HepG2 (cell line): ENCODE measurements around the gene REEP2. TPM values are rescaled to one million over a fixed set of nuclear protein-coding genes. Genes with fewer than 3 reads are reported as not detected.
A peak's percentile ranks its signal among the peaks of the same experiment; 100 is the strongest.

Experiments
- FOSL1 ChIP-seq: sonication (generic); formaldehyde crosslinking; IDR thresholded peaks from 2 replicates; pipeline ENCODE4 v1.9.0; 2021; ENCODE audit warnings: missing genetic modification reagents, borderline replicate concordance
- NAIF1 ChIP-seq: sonication (generic); formaldehyde crosslinking; IDR thresholded peaks from 2 replicates; pipeline ENCODE4 v1.5.0; 2020; ENCODE audit warnings: mild to moderate bottlenecking, missing genetic modification reagents, borderline replicate concordance
- polyA plus RNA-seq, 8 experiments: library from polyadenylated mRNA; depleted of rRNA in 3 of 8; stranded (reverse) in 7 of 8; unstranded in 1 of 8; fragments of >200 nt; fragmentation: Illumina TruSeq in 4 of 8; extraction: Trizol in 4 of 8; gene quantifications; 2 replicates each; pipeline versions ENCODE4 v1.2.1 to v1.2.3, GENCODE V29; 2011 to 2016; ENCODE audit warnings: low read depth in 4 of 8, missing spikeins in 1 of 8, mixed read lengths in 1 of 8; ENCODE audit not compliant: insufficient read depth in 1 of 8
- total RNA-seq, 5 experiments: library from RNA; depleted of rRNA; stranded (reverse); fragments of >200 nt; fragmentation: Illumina TruSeq; extraction: Trizol; gene quantifications; 2 replicates each; pipeline ENCODE4 v1.2.3, GENCODE V29; 2016; ENCODE audit warnings: low read depth in 1 of 5
- TF ChIP-seq, protein P1 (sequence below): IDR thresholded peaks from 2 replicates; pipeline ENCODE4 v1.6.1; 2016; ENCODE audit warnings: missing biosample characterization, missing genetic modification reagents, low read depth
- TF ChIP-seq, protein P2 (sequence below): sonication (generic); formaldehyde crosslinking; IDR thresholded peaks from 2 replicates; pipeline ENCODE4 v1.5.0; 2020; ENCODE audit warnings: mild to moderate bottlenecking, missing genetic modification reagents, borderline replicate concordance
- TF ChIP-seq, protein P3 (sequence below): sonication (generic); formaldehyde crosslinking; IDR thresholded peaks from 2 replicates; pipeline ENCODE4 v1.4.0; 2020; ENCODE audit warnings: missing genetic modification reagents

Gene REEP2
- total and polyA plus RNA-seq, 2 of the 13 experiments (the other 11 are each of a cell fraction or from before 2014, with no cell fraction given): 5.3 to 7.8 TPM

DNA sequence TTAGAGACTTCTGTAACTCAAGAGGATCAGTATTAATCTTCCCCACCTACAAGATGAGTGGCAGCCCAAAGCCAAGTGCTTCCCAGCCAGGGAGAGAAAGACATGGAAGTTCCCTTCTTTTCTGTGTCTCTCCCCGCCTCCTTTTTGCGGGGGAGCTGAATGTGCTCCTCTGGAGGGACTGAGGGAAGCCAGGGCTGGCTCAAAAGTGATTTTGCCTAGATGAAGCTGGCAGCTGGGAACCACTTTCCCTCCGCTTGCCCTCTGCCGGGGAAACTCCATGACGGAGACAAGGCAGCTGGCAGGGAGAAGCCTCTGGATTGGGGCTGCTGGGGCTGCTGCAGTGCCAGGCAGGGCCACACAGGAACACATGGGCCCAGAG, 50.8 kb downstream of the REEP2 start (continued):
- TF ChIP-seq, protein P1, sequence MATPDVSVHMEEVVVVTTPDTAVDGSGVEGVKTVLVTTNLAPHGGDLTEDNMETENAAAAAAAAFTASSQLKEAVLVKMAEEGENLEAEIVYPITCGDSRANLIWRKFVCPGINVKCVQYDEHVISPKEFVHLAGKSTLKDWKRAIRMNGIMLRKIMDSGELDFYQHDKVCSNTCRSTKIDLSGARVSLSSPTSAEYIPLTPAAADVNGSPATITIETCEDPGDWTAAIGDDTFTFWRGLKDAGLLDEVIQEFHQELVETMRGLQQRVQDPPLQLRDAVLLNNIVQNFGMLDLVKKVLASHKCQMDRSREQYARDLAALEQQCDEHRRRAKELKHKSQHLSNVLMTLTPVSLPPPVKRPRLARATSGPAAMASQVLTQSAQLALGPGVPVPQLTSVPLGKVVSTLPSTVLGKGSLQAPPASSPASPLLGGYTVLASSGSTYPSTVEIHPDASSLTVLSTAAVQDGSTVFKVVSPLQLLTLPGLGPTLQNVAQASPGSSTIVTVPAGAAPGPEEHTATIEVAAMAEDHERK: no peak
- TF ChIP-seq FOSL1 (no peak), NAIF1 (CRISPR knock-in tag) (no peak)
- TF ChIP-seq, protein P2, sequence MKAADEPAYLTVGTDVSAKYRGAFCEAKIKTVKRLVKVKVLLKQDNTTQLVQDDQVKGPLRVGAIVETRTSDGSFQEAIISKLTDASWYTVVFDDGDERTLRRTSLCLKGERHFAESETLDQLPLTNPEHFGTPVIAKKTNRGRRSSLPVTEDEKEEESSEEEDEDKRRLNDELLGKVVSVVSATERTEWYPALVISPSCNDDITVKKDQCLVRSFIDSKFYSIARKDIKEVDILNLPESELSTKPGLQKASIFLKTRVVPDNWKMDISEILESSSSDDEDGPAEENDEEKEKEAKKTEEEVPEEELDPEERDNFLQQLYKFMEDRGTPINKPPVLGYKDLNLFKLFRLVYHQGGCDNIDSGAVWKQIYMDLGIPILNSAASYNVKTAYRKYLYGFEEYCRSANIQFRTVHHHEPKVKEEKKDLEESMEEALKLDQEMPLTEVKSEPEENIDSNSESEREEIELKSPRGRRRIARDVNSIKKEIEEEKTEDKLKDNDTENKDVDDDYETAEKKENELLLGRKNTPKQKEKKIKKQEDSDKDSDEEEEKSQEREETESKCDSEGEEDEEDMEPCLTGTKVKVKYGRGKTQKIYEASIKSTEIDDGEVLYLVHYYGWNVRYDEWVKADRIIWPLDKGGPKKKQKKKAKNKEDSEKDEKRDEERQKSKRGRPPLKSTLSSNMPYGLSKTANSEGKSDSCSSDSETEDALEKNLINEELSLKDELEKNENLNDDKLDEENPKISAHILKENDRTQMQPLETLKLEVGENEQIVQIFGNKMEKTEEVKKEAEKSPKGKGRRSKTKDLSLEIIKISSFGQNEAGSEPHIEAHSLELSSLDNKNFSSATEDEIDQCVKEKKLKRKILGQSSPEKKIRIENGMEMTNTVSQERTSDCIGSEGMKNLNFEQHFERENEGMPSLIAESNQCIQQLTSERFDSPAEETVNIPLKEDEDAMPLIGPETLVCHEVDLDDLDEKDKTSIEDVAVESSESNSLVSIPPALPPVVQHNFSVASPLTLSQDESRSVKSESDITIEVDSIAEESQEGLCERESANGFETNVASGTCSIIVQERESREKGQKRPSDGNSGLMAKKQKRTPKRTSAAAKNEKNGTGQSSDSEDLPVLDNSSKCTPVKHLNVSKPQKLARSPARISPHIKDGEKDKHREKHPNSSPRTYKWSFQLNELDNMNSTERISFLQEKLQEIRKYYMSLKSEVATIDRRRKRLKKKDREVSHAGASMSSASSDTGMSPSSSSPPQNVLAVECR (CRISPR knock-in tag): peak; percentile 18; the same call in 1 of the 2 replicates
- TF ChIP-seq, protein P3, sequence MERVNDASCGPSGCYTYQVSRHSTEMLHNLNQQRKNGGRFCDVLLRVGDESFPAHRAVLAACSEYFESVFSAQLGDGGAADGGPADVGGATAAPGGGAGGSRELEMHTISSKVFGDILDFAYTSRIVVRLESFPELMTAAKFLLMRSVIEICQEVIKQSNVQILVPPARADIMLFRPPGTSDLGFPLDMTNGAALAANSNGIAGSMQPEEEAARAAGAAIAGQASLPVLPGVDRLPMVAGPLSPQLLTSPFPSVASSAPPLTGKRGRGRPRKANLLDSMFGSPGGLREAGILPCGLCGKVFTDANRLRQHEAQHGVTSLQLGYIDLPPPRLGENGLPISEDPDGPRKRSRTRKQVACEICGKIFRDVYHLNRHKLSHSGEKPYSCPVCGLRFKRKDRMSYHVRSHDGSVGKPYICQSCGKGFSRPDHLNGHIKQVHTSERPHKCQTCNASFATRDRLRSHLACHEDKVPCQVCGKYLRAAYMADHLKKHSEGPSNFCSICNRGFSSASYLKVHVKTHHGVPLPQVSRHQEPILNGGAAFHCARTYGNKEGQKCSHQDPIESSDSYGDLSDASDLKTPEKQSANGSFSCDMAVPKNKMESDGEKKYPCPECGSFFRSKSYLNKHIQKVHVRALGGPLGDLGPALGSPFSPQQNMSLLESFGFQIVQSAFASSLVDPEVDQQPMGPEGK (CRISPR knock-in tag): peak; percentile 2; the same call in 1 of the 2 replicates
